Caki2 (cell line): Measurements from ENCODE around the gene VAC14. TPM values are rescaled to one million over a fixed set of nuclear protein-coding genes. Genes with fewer than 3 reads are reported as not detected.
"Not testable (repeated sequence)": the region's sequence is repeated elsewhere in the genome, so short reads cannot be mapped to it uniquely, and the experiment has no call there.

Experiments used
- DNase-seq: peaks from one replicate; pipeline ENCODE4 v3.0.0-alpha.2; 2015; ENCODE audit warnings: low read depth
- in situ Hi-C: cut with HindIII; loops from 2 replicates; pipeline ENCODE4 v1.10.0; 2016; ENCODE audit warnings: low sequenced_read_pairs, low pct_unique_long_range_greater_than_20kb, mixed read lengths
- total RNA-seq: library from RNA; depleted of rRNA; stranded (reverse); fragments of >200 nt; shearing (Covaris generic); gene quantifications from 2 replicates; pipeline ENCODE4 v1.2.3, GENCODE V29; 2014; ENCODE audit warnings: low replicate concordance; rRNA removed

VAC14 gene
- total RNA-seq: 48.8 and 56.6 TPM in 2 replicates

DNA sequence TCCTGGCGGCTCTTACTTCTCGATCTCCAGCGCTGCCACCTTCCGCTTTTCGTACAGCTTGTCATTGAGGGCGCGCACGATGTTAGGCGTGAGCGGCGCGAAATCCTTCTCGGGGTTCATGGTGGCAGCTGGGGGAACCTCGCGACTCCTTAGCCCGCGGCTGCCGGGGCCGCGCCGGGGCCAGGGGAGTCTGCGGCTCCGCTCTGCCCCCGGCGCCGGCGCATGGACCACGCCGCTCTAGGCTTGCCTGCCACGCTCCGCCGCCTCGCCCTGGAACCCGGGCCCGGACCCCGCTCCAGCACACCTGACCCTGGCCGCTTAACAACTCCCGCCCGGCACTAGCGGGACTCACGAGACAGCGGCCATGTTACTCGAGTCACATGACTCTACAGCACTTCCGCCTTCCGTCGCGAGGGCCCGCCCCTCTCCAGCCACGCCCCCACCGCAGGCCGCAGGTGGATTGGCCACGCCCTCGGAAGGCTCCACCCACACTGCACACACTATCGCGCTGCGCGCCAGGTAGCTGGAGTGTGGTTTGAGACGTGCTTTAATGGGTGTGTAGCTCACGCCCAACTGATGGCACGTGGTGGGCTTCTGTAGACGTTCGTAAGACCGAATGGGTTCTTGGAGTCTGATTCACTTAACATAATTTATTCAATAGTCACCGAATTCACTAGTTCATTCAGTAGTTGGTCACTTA lies at the start of gene VAC14:
Gene VAC14, minus strand, starts transcription at position 378 of the 700 bp plus-strand sequence. Its CDS starts 258 bp downstream, at position 120.
- peak; percentile 88 for DNase-seq
- in situ Hi-C loops: no loop called here

DNA sequence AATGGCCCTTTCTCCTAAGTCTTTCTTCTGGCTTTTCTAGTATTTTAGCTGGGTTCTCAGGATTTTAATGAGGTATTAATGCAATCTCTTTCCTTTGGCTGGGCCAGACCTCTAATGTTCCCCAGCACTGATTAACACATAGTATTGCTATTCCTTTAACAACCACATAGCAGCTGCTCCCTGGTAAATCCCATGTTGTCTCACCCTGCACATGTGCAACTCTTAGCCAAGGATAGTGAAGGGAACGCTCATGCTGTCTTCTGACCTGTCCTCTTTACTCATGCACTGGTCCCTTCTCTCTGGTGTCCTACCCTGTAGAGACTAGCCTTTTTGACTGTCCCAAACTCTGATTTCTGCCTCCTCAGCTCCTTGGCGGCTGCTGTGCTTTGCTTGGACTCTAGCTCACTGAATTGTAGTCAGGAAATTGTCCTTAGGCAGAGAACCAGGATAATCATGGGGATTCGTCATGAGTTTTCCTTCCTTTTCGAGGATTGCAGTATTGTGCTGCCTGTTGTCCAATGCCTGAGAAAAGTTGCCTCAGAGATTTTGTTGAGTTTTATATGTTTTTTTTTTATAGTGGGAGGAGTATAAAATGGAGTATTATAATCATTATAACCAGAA lies 22.6 kb upstream of the VAC14 start:
- in situ Hi-C loops, DNase-seq: not testable (repeated sequence)

- in situ Hi-C loops, DNase-seq: not testable (repeated sequence)
These were observed 21.8 kb upstream of the VAC14 start for GRCh38 chr16:70822734-70823133.

DNA sequence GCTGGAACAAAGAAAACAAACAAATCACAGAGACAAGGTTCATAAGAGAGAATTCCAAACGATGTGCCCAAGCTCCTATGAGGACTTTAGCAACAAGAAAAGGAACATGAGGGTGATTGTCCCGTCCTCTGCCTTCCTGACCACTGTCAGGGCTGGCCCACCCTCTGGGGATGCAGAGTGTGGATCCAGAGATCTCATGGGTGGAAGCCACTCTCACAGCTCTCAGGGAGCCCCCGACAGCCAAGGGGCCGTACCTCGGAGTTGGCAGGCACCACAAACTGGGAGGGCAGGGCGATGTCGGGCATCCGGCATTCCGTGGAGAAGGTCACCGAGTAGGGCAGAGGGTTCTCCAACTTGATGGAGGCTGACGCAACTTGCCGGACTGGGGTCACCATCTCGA lies 17.1 kb upstream of the VAC14 start:
- in situ Hi-C loops, DNase-seq: not testable (repeated sequence)

GRCh38 chr16:70809392-70810060 lies 8.6 kb upstream of the VAC14 start:
- in situ Hi-C loops: no loop called here
- DNase-seq: no peak

GRCh38 chr16:70808371-70808770 lies 7.4 kb upstream of the VAC14 start:
- DNase-seq: no peak
- in situ Hi-C loops: no loop called here

- DNase-seq: no peak
These were observed 4.8 kb upstream of the VAC14 start for GRCh38 chr16:70805787-70806186.

GRCh38 chr16:70805380-70805779 lies 4.4 kb upstream of the VAC14 start:
- in situ Hi-C loops: no loop called here
- no peak for DNase-seq

More at GRCh38 chr16:70805787-70806186, 4.8 kb upstream of the VAC14 start:
- in situ Hi-C loops: no loop called here

DNA sequence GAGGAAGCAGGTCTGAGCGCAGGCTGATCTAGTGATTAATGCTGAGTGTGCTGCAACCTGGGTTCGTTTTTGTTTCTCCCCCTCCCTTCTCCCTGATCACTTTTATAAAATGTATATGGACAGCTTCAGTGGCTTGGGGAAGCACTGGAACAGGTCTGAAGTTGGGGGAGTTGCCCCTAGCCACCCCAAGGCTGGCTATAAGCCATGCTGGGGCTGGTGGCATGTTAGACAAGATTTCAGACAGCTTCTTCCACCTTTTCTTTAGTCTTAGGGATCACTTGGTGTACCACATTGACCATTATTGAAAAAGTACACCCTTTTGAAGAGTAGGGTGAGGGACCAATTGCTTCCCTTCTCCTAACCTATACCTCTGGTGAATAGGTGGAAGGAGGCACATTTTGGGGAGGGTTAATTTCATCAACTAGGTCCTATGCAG lies 3.8 kb upstream of the VAC14 start:
- in situ Hi-C loops: no loop called here
- DNase-seq: no peak

- in situ Hi-C loops: no loop called here
- DNase-seq: no peak
These were observed 3.3 kb upstream of the VAC14 start for GRCh38 chr16:70804153-70804733.

- DNase-seq: no peak
- in situ Hi-C loops: no loop called here
These were observed 2.4 kb upstream of the VAC14 start for GRCh38 chr16:70803319-70803718.

- in situ Hi-C loops: no loop called here
- no peak for DNase-seq
These were observed 653 bp upstream of the VAC14 start for GRCh38 chr16:70801611-70802010.

GRCh38 chr16:70800311-70800710 lies 647 bp downstream of the VAC14 start:
- no peak for DNase-seq
- in situ Hi-C loops: no loop called here

- in situ Hi-C loops: no loop called here
- no peak for DNase-seq
These were observed 4.7 kb downstream of the VAC14 start for GRCh38 chr16:70796301-70796700.

DNA sequence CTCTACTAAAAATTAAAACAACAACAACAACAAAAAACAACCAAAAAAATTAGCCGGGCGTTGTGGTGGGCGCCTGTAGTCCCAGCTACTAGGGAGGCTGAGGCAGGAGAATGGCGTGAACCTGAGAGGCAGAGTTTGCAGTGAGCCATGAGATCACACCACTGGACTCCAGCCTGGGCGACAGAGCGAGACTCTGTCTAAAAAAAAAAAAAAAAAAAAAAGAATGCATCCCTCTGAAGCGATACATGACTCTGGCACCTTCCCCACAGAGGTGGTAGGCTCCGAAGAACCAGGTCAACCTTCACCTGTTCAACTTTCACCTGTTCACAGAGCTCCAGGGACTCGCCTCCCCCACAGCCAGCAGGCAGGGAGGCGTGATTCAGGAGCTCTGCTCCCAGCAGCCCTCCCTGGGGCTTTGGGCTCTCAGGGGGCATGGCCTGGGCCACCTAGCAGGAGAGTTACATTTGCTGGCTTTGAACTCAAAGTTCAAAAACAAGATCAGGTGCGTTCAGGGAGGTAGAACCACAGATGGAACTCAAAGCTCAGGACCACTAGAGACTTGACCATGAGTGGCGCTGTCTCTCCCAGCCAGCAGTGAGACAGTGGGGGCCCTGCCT lies 5.6 kb downstream of the VAC14 start:
- DNase-seq: peak; percentile 33
- in situ Hi-C loops: no loop called here

GRCh38 chr16:70793851-70794502 lies 7.0 kb downstream of the VAC14 start:
- DNase-seq: no peak
- in situ Hi-C loops: no loop called here

DNA sequence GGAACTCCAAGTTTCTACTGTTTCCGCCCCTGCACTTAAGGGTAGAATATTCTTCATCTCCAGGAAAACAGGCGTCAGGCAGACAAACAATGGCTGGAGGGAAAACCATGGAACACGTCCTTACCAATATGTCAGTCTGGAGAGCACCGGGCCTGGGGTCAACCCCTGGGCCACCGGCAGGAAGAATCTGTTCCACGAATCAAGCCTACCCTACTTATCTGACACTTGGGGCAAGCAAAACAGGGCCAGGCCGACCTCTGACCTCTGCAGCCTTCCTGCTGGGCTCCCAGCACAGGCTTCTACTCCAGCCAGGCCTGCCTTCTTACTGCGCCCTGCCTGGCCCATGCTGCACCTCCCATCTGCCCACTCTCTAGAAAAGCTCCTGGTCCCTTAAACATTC lies 10.1 kb downstream of the VAC14 start:
- in situ Hi-C loops: no loop called here
- DNase-seq: no peak
